Suprapubic skin (tissue), 4 donors: ENCODE results near the gene C2CD4C.

Source experiments
- CTCF ChIP-seq, 2 donors: fragments of 200-600 bp in 1 of 2; fragments of 450-650 bp in 1 of 2; sonication (generic) in 1 of 2; IDR thresholded peaks; one replicate each; pipeline ENCODE4 v1.5.1; 2016 to 2019; ENCODE audit warnings: antibody characterized with exemption in 2 of 2, mild to moderate bottlenecking in 1 of 2, moderate library complexity in 1 of 2
- EP300 ChIP-seq: sonication (generic); formaldehyde crosslinking; IDR thresholded peaks from one replicate; pipeline ENCODE4 v1.6.1; 2017; ENCODE audit warnings: antibody characterized with exemption
- POLR2A ChIP-seq, 2 donors: fragments of 450-650 bp; IDR thresholded peaks; one replicate each; pipeline ENCODE4 v1.6.1; 2017; ENCODE audit warnings: antibody characterized with exemption in 2 of 2, mild to moderate bottlenecking in 2 of 2, moderate library complexity in 2 of 2
- POLR2AphosphoS5 ChIP-seq, 3 donors: sonication (generic); formaldehyde crosslinking; IDR thresholded peaks; one replicate each; pipeline ENCODE4 v1.6.1; 2017; ENCODE audit warnings: antibody characterized with exemption in 3 of 3

DNA sequence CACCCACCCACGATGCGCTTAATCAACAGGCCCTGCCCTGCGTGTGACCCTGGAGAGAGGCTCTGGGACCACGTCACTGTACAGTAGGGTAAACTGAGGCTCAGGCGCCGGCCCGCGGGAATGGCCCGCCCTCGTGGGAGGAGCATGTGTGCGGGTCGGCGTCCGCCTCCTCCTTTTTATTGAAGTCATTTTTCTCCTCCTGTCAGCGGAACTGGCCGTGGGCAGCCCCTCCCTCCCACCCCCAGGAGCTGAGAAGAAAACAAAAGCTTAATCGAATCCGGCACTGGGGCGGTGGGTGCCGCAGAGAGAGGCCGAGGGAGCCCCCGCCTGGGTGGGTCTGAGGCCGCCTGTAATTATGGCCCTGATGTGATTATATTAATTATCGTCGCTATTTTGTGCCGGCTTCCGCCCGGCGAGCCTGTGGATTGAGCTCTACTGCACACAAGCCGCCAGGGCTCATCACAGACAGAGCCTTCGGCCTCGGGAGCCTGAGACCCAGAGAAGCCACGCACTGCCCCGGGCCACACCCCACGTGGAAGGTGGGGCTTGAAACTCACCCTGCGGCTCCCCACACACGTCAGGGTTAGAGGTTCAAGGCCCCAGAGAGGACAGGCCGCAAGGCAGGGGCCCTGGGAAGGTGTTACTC lies 7.0 kb downstream of the C2CD4C start:
- TF ChIP-seq CTCF (IDR thresholded peaks at IDR 0.05), result no peak
- no peak for TF ChIP-seq EP300
- TF ChIP-seq POLR2A (IDR thresholded peaks at IDR 0.05), result no peak
- TF ChIP-seq POLR2AphosphoS5 (IDR thresholded peaks at IDR 0.05), result no peak
